NCI-H146 treated with DMSO at 0.1 percent for 48 hours (cell line): Measurements from ENCODE around the gene DRAM1.
"Not testable (repeated sequence)": the region's sequence is repeated elsewhere in the genome, so short reads cannot be mapped to it uniquely, and the experiment has no call there.

Experiments
- DNase-seq: peaks from one replicate; lab custom pipeline; 2025; ENCODE audit not compliant: unreplicated experiment; lab: John Stamatoyannopoulos, UW

The DRAM1 gene

DNA sequence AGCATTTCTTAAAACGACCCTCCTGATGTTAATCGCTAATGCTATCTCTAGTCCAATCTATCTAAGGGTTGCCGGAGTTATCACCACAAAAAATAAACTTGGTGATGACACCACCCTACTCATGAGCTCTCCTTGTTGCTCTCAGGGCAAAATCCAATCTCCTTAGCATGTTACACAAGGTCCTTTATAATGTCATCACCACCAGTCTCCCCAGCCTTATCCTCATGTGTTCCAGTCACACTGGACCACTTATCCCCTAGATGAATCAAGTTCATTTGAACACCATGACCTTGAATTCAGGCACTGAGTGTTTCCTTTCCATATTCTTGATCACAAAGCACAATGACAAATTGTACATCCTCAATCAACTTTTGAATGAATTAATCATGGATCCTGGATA, 19.0 kb upstream of the DRAM1 start:
- DNase-seq = no peak

DNA sequence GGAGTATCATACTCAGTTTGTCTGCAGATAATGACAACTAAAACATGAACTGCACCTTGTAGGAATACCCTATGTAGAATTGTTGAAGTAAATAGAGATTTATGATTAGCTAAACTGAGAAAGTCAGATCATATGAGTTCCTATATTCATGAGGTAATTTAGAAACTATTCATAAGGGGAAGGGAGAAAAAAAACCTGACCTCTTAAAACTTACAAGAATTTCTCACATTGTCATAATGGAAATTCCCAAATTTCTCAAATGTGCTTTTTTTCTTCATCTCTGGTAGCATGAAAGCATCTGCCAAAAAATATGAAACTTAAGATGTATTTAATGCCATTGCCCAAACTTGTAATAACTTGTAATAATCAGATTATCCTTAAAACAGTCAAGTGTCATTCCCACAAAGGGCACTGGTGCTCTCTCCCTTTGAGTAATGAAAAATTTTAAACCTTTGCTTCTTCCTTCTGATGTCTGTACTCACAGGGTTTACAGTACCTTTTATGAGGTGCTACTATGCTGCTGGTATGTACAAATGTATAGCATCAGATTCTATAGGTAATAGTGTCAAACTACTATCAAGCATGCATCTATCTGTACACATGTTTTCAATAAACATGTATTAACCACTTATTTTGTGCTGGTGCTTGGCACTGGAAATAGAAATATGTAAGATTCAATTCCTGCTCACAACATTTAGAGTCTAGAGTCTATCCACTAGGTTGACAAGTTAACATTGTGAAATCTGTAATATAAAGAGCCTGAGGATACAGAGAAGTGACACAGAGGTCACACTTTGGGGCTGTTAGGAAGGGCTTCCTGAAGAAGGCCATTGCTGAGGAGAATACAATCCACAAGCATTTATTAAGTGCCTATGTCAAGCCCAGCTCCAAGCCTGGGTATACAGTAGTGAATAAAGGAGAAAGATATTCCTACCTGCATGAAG, 17.4 kb upstream of the DRAM1 start:
- no peak for DNase-seq

DNA sequence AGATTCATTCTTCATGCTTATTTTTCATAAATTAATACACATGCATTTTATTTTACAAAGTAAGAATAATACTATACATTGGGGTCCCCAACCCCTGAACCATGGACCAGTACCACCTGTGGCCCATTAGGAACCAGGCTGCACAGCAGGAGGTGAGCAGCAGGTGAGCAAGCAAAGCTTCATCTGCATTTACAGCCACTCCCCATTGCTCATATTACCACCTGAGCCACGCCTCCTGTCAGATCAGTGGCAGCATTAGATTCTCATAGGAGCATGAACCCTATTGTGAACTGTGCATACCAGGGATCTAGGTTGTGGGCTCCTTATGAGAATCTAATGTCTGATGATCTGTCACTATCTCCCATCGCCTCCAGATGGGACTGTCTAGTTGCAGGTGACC, 15.7 kb upstream of the DRAM1 start:
- not testable (repeated sequence) for DNase-seq

DNA sequence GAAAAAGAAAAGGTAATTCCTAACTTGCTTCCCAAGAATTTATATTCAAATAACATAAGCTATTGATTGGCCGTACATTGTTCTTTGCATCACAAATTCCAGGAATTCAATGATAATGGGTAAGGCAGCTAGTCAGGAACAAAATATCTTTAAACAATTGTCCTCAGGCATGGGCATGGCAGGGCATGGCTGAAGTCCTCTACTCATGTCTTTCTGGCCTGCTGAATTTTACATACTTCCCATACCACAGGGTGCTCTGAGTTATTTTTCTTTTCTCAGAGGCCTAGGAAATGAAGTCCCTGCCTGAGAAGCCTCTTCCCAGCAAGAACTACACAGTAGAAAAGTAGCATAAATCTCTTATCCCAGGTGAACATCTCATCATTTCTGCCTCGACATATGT, 15.1 kb upstream of the DRAM1 start:
- no peak for DNase-seq

DNA sequence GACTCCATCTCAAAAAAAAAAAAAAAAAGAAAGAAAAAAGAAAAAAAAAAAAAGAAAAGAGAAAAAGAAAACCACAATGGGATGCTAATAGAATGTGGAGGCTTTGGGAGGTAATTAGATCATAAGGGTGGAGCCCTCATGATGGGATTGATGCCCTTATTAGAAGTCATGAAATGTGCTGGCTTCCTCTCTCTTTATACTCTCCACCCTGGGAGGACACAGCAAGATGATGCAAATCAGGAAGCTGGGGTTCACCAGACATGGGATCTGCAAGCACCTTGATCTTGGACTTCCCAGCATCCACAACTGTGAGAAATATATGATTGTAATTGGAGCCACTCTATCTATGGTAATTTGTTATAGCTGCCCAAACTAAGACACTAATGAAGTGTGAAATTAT, 13.4 kb upstream of the DRAM1 start:
- DNase-seq = no peak

DNA sequence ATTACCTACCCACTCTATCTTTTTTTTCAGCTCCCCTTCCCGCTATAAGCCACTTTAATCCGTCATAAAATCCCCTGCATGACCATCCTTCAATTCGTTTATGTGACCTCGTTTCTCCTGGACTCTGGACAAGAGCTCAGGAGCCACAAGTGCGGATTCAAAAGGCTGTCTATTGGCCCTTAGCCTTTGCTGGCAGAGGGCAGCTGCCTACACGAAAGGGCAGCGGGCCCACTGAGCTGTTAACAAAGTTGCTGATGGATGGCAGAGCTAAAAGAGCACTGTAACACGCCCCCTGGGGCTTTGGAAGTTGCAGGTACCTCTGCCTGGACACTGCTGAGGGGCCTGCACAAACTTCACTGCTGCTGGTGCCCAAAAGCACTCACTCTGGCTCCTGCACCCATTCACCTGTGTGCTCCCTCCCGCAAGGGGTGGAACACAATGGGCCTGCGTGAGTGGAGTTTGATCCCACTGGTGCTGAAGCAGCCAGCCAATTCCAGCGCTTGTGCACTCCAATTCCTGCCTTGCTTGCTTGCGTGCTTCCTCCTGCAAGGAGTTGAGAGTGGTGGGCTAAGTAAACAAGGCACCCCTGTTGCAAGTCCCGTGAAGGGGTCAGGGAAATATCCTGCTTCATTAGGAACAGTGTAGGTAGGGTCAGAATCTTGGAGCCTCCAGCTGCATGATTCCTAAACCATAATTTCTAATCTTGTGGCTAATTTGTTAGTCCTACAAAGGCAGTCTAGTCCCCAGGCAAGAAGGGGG, 10.6 kb upstream of the DRAM1 start:
- no peak for DNase-seq

DNA sequence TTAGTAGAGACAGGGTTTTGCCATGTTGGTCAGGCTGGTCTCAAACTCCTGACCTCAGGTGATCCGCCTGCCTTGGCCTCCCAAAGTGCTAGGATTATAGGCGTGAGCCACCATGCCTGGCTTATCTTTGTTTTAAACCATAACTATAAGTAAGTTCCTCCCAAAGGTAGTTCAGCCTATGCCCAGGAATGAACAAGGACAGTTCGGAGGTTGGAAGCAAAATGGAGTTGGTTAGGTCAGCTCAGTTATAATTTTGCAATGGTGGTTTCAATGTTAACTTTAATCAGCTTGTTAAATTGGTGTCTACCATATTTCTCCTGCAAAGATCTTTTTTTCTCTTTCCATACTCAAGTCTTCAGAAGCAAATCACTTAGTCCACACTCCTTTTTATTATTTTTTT, 9.8 kb upstream of the DRAM1 start:
- not testable (repeated sequence) for DNase-seq

DNA sequence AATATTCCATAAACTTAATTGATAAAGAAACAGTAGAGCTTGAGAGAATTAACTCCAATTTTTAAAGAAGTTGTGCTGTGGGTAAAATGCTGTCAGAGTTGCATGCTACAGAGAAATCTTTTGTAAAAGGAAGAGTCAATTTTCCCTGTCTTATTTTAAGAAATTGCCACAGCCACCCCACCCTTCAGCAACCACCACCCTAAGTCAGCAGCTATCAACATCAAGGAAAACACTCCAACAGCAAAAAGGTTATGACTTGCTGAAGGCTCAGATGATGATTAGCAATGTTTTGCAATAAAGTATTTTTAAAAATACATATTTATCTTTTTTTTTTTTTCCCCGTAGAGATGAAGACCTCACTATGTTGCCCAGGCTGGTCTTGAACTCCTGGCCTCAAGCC, 6.5 kb upstream of the DRAM1 start:
- DNase-seq = no peak

DNA sequence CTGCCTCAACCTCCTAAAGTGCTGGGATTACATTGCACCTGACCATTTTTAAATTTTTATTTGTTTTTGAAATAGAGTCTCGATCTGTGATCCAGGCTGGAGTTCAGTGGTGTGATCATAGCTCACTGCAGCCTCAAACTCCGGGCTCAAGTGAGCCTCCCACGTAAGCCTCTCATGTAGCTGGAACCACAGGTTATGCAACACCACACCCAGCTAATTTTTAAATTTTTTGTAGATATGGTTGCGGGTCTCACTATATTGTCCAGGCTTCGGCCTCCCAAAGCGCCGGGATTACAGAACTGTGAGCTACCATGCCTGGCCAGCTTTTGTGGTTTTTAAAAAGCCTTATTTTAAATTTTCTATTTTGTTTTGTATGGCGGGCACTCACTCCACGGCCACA, 2.2 kb upstream of the DRAM1 start:
- DNase-seq = no peak

DNA sequence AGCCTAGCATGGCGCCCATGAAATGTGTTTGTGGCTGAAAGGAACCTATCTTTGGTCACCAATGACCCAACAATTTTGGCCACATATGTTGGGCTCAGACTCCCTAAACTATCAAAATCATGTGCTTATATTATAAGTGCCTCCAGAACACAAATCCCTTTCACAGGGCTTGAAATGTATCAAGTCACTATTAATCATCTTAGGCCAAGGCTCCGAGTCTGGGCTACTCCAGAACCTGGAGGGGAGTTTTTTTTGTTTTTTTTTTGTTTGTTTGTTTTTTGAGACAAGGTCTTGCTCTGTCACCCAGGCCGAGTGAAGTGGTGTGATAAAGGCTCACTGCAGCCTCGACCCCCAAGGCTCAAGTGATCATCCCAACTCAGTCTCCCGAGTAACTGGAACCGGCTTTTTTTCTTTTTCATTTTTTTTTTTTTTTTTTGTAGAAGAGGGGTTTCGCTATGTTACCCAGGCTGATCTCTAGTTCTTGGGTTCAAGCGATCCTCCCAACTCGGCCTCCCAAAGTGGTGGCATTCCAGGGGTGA, 989 bp upstream of the DRAM1 start:
- no peak for DNase-seq

DNA sequence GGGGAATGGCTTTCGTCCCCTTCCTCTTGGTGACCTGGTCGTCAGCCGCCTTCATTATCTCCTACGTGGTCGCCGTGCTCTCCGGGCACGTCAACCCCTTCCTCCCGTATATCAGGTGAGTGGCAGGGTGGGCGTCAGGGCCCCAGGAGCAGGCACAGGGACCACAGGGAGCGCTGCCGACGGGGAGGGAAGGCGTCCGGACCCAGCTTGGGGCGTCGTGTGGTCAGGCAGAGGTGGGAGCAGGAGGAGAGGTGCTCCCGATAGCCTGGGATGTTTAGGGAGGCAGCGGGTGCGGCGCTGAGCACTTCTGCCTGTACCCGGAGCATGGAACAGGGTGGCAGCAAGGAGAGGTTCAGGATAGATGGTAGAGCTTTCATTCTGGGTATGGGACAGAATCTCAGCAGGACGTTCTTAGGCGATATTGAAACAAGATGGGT, 444 bp downstream of the DRAM1 start:
- DNase-seq = no peak

DNA sequence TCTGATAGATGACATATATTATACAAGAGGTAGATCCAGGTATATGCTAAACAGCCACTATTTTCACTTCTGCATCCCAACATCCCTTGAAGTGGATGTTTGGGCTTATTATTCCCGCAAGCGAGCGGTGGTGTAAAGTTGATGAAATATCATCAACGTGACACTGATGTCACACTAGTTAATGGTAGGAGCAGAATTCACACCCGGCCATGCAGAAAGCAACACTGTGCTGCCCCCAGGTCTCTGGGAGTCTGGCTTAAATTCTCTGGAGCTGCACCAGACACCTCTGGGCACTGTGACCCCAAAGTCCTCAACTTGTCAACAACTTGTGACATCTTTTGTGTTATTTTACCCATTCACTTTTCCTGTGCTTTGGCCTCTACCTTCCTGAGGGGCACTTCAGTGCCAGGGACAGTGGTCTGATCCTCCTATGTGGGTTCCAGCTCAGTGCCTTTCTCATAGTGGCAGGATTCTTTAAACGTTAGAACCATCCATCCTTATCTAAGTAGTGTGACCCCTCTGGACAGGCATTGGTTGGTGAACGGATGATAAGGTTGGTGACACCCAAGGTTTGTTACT, 952 bp downstream of the DRAM1 start:
- no peak for DNase-seq

DNA sequence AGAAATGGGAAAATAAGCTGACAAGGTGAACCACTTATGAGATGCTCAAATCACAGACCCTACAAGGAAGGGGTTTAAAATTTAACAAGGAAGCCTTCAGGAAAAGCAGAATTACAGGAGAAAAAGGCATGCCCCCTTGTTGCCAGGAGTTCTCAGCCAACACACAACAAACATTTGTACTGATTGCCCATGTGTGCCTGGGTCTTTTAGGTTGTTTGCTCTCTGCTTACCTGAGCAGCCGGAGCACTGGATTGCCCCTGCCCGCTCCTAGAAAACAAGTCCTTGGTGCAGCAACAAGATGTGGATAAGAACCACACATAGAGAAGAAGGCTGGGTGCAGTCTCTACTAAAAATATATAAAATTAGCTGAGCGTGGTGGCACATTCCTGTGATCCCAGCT, 3.4 kb downstream of the DRAM1 start:
- no peak for DNase-seq

DNA sequence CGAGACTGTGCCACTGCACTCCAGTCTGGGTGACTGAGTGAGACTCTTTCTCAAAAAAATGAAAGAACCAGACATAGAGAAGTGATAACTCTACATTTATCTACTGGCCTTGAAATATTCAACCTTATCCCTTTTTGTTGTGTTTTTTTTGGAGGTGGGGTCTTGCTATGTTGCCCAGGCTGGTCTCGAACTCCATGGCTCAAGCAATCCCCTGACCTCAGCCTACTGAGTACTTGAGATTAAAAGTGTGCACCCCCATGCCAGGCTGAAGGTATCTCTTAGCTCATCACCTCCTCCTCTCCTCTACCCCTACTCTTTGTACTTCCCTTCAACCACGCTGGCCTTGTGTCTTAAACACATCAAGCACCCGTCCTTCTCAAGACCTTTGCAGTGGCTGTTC, 3.8 kb downstream of the DRAM1 start:
- no peak for DNase-seq

DNA sequence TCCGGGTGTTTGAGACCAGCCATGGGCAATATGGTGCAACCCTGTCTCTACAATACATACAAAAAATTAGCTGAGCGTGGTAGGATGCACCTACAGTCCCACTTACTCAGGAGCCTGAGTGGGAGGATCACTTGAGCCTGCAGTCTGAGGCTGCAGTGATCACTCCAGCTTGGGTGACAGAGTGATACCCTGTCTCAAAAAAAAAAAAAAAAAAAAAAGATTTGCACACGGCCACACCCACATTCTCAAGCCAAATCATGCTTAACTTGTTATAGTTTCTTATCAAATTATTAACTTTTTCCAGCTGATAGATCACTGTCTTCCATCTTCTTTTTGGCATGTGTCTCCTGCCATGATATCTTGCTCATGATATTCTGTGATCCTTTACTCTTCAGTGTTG, 6.8 kb downstream of the DRAM1 start:
- DNase-seq = no peak

DNA sequence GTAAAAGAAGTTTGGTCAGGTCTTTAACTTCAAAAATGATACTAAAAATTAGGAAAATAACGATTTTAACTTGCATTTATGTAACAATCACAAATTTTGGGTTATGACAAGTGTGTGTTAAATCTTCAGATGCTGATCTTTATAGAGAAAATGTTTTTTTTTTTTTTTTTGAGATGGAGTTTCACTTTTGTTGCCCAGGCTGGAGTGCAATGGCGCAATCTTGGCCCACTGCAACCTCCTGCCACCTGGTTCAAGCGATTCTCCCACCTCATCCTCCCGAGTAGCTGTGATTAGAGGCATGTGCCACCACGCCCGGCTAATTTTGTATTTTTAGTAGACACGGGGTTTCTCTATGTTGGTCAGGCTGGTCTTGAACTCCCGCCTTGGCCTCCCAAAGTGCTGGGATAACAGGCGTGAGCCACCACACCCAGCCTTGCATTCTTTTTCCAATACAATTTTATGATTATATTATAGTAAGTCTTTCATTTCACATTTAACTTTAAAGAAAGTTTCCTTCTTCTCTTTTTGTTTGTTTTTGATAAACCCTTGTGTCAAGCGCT, 7.5 kb downstream of the DRAM1 start:
- not testable (repeated sequence) for DNase-seq

DNA sequence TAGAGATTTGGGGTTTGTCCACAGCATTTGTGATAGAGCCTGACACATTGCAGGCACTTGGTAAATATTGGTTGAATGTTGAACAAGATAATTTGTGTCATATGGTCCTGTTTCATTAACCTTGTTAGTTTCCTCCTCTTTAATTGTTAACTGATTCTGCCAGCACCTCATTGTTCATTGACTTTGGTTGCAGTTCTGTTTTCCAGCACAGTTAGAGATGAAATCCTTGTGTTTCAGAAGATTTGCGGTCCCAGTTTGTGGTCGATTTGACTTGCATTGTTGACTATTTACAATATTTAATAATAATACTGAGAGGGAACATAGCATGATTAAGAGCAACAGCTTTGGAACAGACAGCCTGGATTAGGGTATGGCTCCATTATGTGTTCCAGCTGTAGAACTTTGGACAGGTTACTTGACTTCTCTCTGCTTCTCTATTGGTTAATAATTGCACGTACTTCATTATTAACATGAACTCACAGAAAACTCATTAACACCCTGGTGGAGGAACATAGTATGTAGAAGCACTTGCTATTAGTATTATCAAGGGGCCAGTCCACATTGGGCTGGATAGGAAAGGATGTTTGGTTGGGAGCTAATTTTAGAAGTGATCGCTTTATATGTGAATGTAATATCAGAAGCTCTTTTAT, 8.7 kb downstream of the DRAM1 start:
- DNase-seq = no peak

DNA sequence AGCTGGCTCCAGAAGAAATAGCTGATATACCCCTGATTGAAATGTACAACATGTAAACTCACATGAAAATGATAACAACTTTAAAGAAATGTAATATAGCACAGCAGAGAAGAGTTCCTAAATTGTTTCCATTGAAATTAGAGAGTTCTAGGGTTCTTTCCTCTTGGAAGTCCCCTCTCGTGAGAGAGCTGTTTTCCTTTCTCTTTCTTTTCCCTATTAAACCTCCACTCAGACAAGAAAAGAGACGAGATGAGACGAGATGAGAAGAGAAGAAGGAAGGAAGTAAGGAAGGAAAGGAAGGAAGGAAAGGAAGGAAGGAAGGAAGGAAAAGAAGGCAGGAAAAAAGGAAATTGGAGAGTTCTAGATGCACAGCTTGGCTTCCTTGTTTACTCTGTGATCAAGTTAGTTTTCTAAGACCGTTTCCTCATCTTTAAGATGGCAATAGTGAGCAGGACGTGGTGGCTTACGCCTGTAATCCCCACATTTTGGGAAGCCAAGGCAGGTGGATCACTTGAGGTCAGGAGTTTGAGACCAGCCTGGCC, 11.9 kb downstream of the DRAM1 start:
- no peak for DNase-seq

DNA sequence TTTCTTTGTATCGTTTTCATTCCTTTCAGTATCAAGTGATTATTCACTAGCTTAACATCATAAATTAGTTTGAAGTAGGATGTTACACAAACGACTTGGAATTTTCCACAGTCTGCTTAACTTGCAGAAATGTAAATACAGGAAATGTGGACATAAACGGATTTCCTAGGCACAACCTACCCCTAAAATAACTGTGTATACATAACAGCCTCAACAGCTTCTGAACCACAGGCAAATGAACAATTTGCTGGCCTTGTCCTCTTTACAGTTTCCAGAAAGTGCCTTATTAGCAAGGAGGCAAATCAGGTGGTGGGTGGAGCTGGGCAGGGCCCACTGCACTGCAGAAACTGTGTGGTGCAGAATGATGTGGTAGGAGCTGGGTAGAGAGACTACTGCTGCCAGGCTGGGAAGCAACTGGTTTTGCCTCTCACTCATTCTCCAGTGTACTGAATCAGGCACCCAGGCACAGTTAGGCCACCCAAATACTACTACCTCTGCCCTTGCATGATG, 14.1 kb downstream of the DRAM1 start:
- no peak for DNase-seq

DNA sequence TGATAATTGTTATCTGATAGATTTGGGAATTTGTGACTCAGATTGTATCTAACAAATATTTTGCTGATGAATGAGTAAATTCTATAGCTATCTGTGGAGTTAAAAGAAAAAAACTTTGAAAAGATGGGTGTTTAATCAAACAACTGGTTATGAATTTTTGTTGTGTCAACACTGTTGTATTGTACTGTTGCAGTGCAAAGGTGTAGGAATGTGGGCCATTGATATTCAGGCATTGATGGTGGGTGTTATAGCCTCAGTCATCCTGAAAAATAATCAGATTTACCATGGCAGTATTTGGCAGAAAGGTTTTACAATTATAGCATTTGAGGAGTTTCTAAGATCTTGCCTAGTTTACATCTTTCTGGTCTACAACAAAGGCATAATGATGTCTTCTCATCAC, 15.4 kb downstream of the DRAM1 start:
- no peak for DNase-seq
